HTERT RPE-1 (cell line): ENCODE results near the gene GTSF1L.
"Not testable (repeated sequence)": the region's sequence is repeated elsewhere in the genome, so short reads cannot be mapped to it uniquely, and the experiment has no call there.

ENCODE experiments used
- in situ Hi-C: fragments of 300-500 bp; cut with MboI; formaldehyde crosslinking; loops from 4 replicates; pipeline ENCODE4 v1.14.3; 2020; ENCODE audit warnings: low sequenced_read_pairs

Gene GTSF1L

DNA sequence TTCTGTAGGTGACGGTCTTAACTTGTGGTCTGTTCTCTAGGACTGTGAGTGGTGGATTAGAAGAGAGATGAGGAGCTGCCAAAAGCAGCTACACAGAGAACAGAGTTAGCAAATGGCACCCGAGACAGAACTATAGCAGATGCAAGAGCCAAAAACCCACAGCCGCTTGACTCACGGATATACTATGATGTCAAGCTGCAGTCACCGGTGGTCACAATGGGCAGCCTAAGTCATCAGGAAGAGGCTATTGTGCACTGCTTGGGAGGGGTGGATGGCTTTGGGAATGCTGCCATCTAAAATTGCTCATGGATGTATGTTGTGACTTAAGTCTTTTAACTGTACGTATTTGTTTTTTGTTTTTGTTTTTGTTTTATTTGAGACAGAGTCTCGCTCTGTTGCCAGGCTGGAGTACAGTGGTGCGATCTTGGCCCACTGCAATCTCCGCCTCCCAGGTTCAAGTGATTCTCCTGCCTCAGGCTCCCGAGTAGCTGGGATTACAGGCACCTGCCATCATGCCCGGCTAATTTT lies at the start of gene GTSF1L:
Gene GTSF1L (minus strand): TSS at position 192 of the 528 bp plus-strand sequence. CDS start 308 bp downstream, outside the sequence.
- in situ Hi-C loops = no loop called here

DNA sequence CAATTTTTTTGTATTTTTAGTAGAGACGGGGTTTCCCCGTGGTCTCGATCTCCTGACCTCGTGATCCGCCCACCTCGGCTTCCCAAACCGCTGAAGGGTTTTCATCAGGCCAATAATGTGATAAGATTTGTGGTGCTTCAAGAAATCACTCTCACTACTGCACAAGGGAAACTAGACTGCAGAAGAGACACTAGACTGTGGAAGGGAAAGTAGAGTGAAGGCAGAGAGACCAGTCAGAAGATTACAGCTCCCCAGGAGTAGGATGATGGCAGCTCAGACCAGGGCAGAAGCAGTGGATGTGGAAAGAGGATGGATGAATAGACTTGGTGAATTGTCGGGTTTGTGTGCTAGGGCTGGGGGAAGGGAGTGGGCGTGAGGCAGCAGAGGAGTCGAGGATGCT lies 48.0 kb upstream of the GTSF1L start:
- in situ Hi-C loops = no loop called here

DNA sequence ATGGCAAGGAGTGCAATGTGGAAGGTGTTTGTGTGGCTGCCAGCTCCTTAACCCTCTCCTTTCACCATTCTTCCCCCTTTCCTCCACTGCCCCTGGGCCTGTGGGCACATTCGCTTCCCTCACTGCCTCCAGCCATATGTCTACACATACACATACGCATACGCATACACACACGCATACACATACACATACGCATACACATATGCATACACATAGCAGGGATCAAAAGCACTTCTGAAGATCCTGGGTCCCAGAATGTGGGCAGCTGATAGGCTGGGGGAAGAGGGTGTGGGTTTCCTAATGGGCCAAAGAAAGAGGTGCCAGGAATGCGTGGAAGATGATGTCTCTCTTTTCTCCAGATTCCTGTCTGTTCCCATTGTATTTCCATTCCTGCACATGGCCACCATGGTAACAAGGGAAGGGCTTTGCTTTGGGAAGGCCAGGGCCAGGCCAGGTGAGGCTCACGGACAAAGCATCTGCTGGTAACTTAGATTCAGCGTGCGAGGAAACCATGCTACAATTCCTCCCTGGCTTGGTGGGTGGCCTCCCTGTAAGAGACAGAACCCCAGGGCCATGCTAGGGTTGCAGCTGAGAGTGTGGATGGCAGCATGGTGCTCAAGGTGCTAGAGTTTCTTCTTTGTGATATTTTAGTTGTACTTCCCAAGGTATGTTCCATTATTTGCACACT lies 44.8 kb upstream of the GTSF1L start:
- in situ Hi-C loops = no loop called here

DNA sequence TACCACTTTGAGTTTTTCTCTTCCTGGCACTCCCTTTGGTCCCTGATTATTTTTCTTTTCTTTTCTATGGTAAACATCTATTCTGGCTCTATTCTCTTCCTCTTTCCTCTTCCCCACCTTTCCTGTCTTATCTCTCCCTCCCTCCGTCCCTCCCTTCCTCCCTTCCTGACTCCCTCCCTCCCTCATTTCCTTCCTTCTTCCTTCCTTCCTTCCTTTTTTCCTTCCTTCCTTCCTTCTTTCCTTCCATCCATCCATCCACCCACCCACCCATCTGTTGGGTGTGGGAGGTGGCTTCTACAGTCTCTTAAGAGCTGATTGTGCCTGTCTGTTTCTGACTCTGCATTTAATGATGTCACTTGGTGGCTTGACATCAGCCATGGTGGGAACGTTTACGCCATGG lies 43.5 kb upstream of the GTSF1L start:
- in situ Hi-C loops = no loop called here

DNA sequence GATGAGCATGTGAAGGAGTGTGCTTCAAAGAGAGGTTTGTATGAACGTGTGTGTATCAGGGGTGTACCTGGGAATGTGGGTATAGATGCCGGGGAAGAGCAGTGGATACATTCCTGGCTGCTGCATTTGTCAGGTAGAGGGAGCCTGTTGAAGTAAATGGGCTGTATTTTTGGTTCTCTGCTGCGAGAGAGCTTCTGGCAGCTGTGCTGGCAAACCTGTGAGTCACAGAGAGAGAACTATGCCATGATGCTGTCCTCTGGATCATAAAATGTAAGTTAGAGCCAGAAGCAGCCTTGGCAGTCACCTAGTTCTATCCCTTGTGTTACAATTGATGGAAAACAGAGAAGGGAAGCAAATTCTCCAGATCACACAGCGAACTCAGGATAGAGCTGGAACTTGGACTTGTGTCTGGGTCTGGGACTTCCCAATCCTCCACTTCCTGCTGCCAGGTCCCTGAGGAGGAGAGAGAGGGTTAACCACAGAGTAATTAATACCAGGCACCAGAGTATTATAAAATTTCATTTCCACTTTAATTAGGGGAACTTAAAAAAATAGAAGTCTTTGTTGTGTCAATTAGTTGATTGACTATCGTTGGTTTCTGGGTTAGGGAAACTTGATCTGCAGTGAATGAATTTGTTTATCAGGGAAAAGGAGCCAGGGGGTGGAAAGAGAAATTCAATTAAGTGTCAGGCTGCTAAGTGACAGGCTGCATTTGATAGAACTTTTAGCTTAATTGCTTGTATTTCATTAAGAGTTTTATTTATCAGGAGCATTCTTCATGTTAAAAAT lies 41.1 kb upstream of the GTSF1L start:
- in situ Hi-C loops = no loop called here

DNA sequence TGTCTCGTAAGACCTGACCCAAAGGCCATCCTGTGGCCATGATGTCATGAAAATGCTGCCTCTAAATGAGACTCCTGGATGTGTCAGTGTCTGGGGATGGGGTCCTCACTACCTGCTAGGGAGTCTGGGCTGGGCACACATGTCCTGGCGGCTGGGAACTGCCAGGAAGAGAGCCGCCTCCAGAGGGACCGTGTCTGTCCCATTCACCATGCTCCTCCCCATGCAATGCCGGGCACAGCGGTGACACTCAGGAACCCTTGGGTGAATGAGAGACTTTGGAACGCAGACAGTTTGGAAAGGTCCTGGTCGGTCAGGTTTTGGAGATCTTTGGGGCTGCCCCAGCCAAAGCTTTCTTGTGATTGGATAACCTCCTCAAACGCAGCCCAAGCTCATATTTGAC lies 40.1 kb upstream of the GTSF1L start:
- in situ Hi-C loops = no loop called here

DNA sequence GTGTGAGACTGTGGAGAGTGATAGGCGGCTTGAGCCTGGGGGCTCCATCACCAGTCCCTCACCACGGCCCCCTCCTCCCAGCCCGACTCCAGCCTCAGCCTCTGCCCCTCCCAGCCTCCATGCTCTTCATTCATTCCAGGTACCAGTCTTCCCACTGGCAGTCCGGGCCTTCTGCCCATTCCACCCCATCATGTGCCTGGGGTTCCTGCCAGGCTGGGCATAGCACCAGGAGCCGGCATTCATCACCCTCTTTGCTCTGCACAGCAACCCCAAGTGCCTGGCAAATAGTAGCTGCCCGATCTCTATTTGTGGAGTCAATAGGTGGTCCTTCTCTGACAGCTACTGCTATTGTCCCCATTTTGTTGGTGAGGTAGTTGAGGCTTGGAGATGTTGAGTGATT lies 39.6 kb upstream of the GTSF1L start:
- in situ Hi-C loops = no loop called here

DNA sequence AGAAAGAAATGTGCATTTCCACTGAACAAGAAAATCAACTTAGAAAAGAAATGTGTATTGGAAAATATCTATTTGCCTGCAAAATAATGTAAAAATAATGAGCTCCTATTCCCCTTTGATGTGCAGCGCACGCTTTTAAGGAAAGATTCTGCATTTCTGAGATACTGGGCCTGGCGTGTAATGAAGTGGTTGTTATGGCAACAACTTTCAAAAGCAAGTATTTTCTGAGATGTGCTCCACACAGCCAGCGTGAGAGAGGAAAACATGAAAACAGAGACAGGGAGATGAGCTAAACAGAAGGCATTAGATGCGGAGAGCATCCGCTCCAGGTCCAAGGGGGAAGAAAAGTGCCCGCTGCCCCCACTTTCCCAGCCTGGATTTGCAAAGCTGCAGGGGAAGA lies 39.1 kb upstream of the GTSF1L start:
- in situ Hi-C loops = no loop called here

DNA sequence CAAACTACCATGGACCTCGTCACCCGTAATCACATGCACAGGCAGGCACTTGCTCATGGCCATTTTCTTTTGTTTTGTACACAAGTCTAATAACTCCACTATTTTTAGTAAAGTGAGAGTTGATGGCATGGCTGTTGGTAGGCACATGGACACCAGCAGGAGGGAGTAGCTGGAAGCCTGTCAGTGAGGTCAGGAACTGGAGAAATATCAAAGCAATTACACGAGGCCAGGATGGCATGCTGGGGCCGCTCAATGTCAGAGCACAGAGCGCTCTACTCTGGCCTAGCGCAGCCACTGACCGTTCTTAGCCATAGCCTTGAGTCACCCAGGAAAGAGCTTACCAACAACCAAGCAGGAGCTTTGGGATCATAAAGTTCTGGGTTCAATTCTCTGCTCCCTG lies 36.1 kb upstream of the GTSF1L start:
- in situ Hi-C loops = no loop called here

DNA sequence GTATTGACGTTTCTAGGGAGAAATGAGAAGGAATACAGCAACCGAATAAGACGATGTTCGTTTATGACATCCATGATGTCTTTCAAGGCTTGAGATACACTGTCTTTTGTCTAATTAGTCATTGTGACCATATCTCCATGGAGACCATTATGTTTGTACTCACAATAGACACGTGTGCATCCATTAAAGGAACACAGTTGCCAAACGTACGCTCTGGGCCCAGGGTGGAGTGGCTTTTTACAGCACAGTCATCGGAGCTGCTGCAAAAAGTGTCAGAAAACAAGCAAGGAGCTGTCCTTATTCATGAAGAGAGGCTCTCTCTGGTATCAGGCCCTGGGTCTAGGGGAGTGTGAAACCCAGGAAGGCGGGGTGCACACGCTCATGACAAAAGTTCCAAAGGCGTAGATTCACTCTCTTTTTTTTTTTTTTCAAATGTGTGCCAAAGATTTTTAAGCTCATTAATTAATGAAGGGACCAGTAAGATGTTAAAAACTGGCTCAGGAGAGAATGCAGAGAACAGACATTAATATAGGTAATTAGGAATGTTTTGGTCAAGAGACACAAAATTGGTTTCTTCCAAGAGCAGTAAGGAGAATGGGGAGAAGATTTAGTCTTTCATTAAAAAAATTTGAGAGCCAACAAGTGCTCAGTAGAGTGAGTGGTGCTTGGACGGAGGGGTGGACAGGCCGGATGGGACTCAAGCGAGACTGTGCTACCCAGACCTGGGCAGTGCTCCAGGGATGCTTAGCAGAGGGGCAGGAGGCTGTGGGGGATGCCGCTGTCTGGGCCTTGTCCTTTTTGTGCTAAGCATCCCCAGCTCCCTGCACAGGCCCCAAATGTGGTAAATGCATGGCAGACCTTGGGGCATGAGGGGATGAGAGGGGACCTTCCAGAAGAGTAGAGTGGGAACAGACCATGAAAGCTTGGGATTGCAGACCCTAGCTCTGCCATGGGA lies 34.9 kb upstream of the GTSF1L start:
- in situ Hi-C loops = no loop called here

DNA sequence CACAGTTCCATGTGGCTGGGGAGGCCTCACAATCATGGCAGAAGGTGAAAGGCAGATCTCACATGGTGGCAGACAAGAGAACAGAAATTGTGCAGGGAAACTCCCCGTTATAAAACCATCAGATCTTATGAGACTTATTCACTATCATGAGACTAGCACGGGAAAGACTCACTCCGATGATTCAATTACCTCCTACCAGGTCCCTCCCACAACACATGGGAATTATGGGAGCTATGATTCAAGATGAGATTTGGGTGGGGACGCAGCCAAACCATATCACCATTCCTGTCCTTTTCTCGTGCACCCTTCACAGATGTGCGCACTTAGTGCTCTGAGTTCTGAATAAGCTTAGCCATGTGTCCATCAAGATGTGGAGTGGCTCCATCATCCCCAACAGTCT lies 31.1 kb upstream of the GTSF1L start:
- in situ Hi-C loops = not testable (repeated sequence)

DNA sequence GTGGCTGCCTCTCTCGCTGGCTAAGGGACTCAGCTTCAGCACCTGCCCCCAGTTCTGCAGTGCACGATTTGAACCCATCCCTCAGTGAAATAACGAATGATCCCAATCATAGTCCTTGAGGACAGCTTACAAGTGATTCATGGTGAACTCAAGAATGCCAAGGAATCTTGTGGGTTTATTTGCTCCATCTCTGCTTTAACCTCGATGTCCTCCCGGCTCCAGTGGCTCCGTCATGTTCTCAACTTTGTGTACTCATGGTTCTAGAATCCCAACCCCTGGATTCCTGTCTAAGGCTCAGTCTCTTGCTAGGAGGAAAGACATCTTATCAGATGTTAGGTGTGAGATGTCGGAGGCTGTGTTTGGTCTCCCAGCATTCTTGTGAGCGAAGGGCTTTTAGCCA lies 29.0 kb upstream of the GTSF1L start:
- in situ Hi-C loops = no loop called here

DNA sequence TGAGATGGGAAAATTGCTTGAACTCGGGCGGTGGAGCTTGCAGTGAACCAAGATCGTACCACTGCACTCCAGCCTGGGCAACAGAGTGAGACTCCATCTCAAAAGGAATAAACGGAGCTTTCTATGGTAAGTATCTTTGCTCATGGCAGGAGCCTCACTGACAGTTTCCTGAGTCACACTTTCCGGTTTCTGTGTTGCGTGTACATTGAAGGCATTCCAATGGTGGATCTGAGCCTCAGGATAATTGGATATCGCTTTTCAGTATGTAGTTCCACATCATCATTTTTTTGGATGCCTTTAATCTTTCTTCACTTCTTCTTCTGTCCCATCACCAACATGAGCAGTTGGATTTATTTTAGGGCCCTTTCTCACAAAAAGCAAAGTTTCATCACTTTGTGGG lies 28.6 kb upstream of the GTSF1L start:
- in situ Hi-C loops = no loop called here

DNA sequence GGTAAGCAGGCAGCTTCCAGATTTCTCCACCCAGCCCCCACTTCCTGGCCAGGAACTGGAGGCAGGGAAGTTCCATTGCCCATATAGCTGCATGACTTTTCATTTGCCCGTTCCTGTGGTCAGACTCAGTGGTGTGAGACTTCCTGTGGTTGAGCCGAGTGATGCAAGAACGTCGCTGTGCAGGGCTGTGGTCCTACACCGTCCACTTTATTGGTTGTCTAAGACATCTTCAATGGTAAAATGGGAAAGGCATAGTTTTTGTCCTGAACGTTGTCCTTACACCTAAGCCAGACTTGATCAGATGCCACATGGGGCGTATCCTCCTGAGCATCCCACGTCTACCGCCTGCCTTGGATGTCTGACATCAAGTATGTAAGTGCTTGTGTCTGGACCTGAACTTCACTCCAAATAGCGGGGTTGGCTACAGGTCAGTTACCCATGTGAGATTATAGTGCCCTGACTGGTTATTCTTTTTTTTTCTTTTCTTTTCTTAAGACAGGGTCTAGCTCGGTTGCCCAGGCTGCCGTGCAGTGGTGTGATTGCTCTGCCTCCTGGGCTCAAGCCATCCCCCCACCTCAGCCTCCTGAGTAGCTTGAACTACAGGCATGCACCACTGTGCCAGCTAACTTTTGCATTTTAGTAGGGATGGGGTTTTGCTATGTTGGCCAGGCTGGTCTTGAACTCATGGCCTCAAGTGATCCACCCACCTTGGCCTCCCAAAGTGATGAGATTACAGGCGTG lies 25.9 kb upstream of the GTSF1L start:
- in situ Hi-C loops = no loop called here

DNA sequence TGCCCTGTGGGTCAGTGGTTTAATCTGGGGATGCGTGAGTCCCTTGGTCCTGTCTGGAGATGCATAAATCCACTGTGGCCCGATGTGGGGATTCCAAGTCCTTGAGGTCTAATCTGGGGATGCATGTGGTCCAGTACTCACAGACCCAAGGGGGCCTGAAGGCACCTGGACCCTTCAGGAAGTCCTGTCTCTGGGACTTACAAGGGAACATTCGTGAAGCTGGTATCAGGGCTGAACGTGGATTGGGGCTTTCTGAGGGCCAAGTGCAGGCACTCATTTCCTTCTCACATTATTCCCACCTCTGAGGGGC lies 25.2 kb upstream of the GTSF1L start:
- in situ Hi-C loops = no loop called here

DNA sequence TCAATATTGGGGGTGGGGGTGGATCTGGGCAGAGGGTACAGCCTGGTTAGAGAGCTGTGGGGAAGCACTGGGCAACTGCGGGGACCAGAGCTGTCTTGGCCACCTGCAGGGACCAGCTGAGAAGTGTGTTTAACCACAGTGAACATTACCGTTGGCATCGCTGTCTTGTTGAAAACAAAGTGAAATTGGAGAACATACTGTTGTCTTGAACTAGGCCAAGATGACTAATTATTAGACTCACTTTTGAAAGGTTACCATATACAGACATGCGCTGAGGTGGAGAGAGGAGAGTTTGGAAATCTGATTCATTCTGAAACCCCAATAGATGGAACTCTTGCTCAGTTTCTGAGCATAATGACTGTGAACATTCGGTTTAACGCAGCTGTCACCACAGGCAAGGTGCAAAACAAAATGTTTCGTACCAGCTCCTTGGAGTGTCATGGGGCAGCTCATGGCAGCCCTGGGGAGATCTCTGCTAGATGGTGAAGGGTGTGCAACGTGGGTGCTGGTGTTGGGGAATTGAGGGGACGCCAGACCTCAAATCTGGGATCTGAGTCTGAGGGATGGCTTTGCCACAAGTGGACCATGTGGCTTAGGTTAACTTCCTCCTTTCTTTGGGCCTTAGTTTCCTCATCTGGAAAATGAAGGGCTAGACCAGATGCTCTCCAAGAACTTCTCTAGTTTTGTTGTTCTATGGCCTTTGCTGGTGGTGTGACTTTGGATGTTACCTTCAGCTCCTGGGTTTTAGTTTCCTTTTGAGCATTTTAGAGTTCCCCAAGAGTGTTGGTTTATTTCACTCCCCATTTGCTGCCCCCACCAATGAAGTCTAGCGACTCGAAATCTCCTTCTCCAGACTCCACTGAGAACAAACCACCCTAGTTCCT lies 24.6 kb upstream of the GTSF1L start:
- in situ Hi-C loops = no loop called here

DNA sequence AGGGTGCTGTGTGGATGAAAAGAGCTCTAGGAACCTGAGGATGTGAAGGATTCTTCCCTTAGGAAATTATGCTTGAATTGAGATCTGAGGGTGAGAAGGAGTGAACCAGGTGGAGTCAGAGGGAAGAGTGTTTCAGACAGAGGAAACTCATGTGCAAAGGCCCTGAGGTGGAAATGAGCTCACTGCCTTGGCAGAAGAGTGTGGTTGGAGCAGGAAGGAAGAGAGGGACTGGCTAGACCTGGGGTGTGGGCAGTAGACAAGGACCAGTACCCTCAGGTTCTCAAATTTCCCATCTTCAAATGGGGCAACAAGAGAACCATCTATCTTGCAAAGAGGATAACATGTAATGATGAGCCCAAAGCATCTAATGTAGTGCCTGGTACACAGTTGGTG lies 24.0 kb upstream of the GTSF1L start:
- in situ Hi-C loops = no loop called here

DNA sequence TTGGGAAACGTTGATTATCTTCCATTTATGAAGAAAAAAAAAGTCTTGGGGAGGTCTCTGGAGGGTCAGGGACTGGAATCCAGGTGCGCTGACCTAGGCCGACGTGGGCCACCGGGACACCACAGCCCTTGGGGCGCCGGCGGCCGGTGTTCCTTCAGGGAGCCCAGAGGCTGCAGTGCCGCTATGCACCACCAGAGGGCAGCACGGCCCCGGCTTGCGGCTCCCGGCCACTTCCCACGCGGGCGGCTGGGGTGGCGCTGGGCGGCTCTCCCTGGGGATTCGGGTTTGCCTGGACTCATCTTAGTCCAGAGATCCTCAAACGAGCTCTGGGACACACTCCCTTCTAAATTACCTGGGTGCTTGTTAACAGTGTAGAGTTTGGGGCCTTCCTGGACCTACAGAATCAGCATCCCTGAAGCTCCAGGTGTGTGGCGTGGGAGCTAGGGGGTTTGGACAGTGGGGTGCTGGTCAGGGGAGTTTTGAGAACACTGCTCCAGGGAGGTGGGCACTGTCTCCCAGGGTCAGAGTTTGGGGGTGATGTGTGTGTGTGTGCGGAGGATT lies 23.0 kb upstream of the GTSF1L start:
- in situ Hi-C loops = no loop called here

DNA sequence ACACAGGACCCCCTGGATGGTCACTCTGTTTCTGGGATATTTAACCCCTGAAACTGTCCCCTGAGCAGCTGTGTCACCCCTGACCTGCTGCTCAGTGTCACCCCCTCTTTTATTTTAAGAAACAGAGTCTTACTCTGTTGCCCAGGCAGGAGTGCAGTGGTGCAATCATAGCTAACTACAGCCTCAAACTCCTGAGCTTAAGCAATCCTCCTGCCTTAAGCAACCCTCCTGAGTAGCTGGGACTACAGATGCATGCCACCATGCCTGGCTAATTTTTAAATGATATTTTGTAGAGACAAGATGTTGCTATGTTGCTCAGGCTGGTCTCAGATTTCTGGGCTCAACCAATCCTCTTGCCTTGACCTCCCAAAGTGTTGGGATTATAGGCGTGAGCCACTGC lies 21.5 kb upstream of the GTSF1L start:
- in situ Hi-C loops = no loop called here
